ENCODE data around the gene ZNF212.

ZNF212 gene

GRCh38 chr7:149284850-149285585 is 45.6 kb downstream of the ZNF212 start:
- peak; percentile 97 for DNase-seq (ENCODE audit: low read depth, low spot score)

GRCh38 chr7:149285603-149286002 is 46.2 kb downstream of the ZNF212 start:
- peak; percentile 50 for DNase-seq (ENCODE audit: low read depth, low spot score)

GRCh38 chr7:149286811-149287400 is 47.5 kb downstream of the ZNF212 start:
- DNase-seq (ENCODE audit: low read depth, low spot score) = no peak

GRCh38 chr7:149287622-149288021 is 48.2 kb downstream of the ZNF212 start:
- no peak for DNase-seq (ENCODE audit: low read depth, low spot score)

- no peak for DNase-seq (ENCODE audit: low read depth, low spot score)
Observed at GRCh38 chr7:149289262-149289661, 49.8 kb downstream of the ZNF212 start.

- DNase-seq (ENCODE audit: low read depth, low spot score) = no peak
Observed at GRCh38 chr7:149289856-149290255, 50.4 kb downstream of the ZNF212 start.

- no peak for DNase-seq (ENCODE audit: low read depth, low spot score)
Observed at GRCh38 chr7:149291036-149291780, 51.8 kb downstream of the ZNF212 start.

GRCh38 chr7:149291781-149292461 is 52.5 kb downstream of the ZNF212 start:
- DNase-seq (ENCODE audit: low read depth, low spot score) = peak; percentile 12

GRCh38 chr7:149292462-149292823 is 53.0 kb downstream of the ZNF212 start:
- peak; percentile 59 for DNase-seq (ENCODE audit: low read depth, low spot score)

GRCh38 chr7:149293338-149293737 is 53.9 kb downstream of the ZNF212 start:
- no peak for DNase-seq (ENCODE audit: low read depth, low spot score)

- no peak for DNase-seq (ENCODE audit: low read depth, low spot score)
Observed at GRCh38 chr7:149293946-149294633, 54.6 kb downstream of the ZNF212 start.

GRCh38 chr7:149294634-149295480 is 55.4 kb downstream of the ZNF212 start:
- DNase-seq (ENCODE audit: low read depth, low spot score) = no peak

- no peak for DNase-seq (ENCODE audit: low read depth, low spot score)
Observed at GRCh38 chr7:149295481-149295850, 56.0 kb downstream of the ZNF212 start.

- DNase-seq (ENCODE audit: low read depth, low spot score) = no peak
Observed at GRCh38 chr7:149296368-149296767, 56.9 kb downstream of the ZNF212 start.

GRCh38 chr7:149297034-149297755 is 57.7 kb downstream of the ZNF212 start:
- no peak for DNase-seq (ENCODE audit: low read depth, low spot score)

- DNase-seq (ENCODE audit: low read depth, low spot score) = no peak
Observed at GRCh38 chr7:149300620-149301285, 61.3 kb downstream of the ZNF212 start.

- no peak for DNase-seq (ENCODE audit: low read depth, low spot score)
Observed at GRCh38 chr7:149302222-149302621, 62.8 kb downstream of the ZNF212 start.

- DNase-seq (ENCODE audit: low read depth, low spot score) = no peak
Observed at GRCh38 chr7:149302865-149303264, 63.4 kb downstream of the ZNF212 start.

- no peak for DNase-seq (ENCODE audit: low read depth, low spot score)
Observed at GRCh38 chr7:149304006-149304405, 64.6 kb downstream of the ZNF212 start.

All from astrocyte of the hippocampus (primary cell).